Tibial nerve (tissue), 4 donors: ENCODE data around the gene PEX6.

Experiments used
- EP300 ChIP-seq, 2 donors: sonication (generic); formaldehyde crosslinking; IDR thresholded peaks; one replicate each; pipeline ENCODE4 v1.6.1; 2017; ENCODE audit warnings: antibody characterized with exemption in 2 of 2, mild to moderate bottlenecking in 1 of 2
- POLR2A ChIP-seq, 2 donors: fragments of 450-650 bp; IDR thresholded peaks; one replicate each; pipeline ENCODE4 v1.6.1; 2017; ENCODE audit warnings: antibody characterized with exemption in 2 of 2, mild to moderate bottlenecking in 2 of 2, moderate library complexity in 2 of 2
- TF ChIP-seq, protein P1 (sequence below), 5 experiments: fragments of 200-600 bp in 3 of 5; fragments of 450-650 bp in 2 of 5; sonication (generic) in 3 of 5; IDR thresholded peaks; one replicate each; pipeline ENCODE4 v1.5.1; 2016 to 2019; ENCODE audit warnings: antibody characterized with exemption in 5 of 5, mild to moderate bottlenecking in 3 of 5, moderate library complexity in 2 of 5

GRCh38 chr6:42940493-42941045 lies 38.4 kb downstream of the PEX6 start:
- TF ChIP-seq POLR2A (IDR thresholded peaks at IDR 0.05) (no peak), EP300 (IDR thresholded peaks at IDR 0.05) (no peak)
- TF ChIP-seq, protein P1, sequence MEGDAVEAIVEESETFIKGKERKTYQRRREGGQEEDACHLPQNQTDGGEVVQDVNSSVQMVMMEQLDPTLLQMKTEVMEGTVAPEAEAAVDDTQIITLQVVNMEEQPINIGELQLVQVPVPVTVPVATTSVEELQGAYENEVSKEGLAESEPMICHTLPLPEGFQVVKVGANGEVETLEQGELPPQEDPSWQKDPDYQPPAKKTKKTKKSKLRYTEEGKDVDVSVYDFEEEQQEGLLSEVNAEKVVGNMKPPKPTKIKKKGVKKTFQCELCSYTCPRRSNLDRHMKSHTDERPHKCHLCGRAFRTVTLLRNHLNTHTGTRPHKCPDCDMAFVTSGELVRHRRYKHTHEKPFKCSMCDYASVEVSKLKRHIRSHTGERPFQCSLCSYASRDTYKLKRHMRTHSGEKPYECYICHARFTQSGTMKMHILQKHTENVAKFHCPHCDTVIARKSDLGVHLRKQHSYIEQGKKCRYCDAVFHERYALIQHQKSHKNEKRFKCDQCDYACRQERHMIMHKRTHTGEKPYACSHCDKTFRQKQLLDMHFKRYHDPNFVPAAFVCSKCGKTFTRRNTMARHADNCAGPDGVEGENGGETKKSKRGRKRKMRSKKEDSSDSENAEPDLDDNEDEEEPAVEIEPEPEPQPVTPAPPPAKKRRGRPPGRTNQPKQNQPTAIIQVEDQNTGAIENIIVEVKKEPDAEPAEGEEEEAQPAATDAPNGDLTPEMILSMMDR (IDR thresholded peaks at IDR 0.05): no peak
